ENCODE results near the gene PRSS8.
A peak's percentile ranks its signal among the peaks of the same experiment; 100 is the strongest.

PRSS8 gene

GRCh38 chr16:31099860-31100638 lies 35.5 kb downstream of the PRSS8 start:
- peak; percentile 87 for DNase-seq
- H3K4me3 ChIP-seq (ENCODE audit: low read depth, low read length) = no peak overlapping the region
- no peak for TF ChIP-seq CTCF (IDR thresholded peaks at IDR 0.05; ENCODE audit: low read depth, low read length, missing control alignments)
- H3K27me3 ChIP-seq (replicated peaks) = no peaks in the 10 kb centered on the region
- in situ Hi-C loops (cut with HindIII; ENCODE audit: low pct_ligation_motif_present, low sequenced_read_pairs) = no loop called here
- H3K36me3 ChIP-seq (replicated peaks) = no peaks in the 10 kb centered on the region
- peak overlapping the region; percentile 52 for H3K27ac ChIP-seq

- Histone ChIP-seq H3K27ac (peak within 1 kb of the TSS; percentile 45), H3K27me3 (replicated peaks) (no peaks in the 10 kb centered on the region), H3K4me3 (ENCODE audit: low read depth, low read length) (peak within 1 kb of the TSS; percentile 96), H3K36me3 (replicated peaks) (peaks cover under 1% of the 10 kb centered on the region)
- in situ Hi-C loops (cut with HindIII; ENCODE audit: low pct_ligation_motif_present, low sequenced_read_pairs) = no loop called here
- TF ChIP-seq CTCF (IDR thresholded peaks at IDR 0.05; ENCODE audit: low read depth, low read length, missing control alignments) = no peak
- DNase-seq = peak; percentile 97
These were observed 41.0 kb downstream of the PRSS8 start, which contains the start of gene VKORC1 for GRCh38 chr16:31094424-31095120. Gene VKORC1 (minus strand): TSS chr16:31094797. CDS start chr16:31094729, 68 bp downstream.

GRCh38 chr16:31094088-31094423 lies 41.5 kb downstream of the PRSS8 start:
- peaks cover 6% of the 10 kb centered on the region for H3K36me3 ChIP-seq (replicated peaks)
- in situ Hi-C loops (cut with HindIII; ENCODE audit: low pct_ligation_motif_present, low sequenced_read_pairs) = no loop called here
- peak overlapping the region; percentile 45 for H3K27ac ChIP-seq
- TF ChIP-seq CTCF (IDR thresholded peaks at IDR 0.05; ENCODE audit: low read depth, low read length, missing control alignments) = no peak
- H3K4me3 ChIP-seq (ENCODE audit: low read depth, low read length) = peak overlapping the region; percentile 96
- no peak for DNase-seq
- H3K27me3 ChIP-seq (replicated peaks) = no peaks in the 10 kb centered on the region

GRCh38 chr16:31093132-31093703 lies 42.3 kb downstream of the PRSS8 start:
- in situ Hi-C loops (cut with HindIII; ENCODE audit: low pct_ligation_motif_present, low sequenced_read_pairs) = no loop called here
- H3K27ac ChIP-seq = no peak overlapping the region
- no peaks in the 10 kb centered on the region for H3K27me3 ChIP-seq (replicated peaks)
- peak overlapping the region; percentile 96 for H3K4me3 ChIP-seq (ENCODE audit: low read depth, low read length)
- no peak for DNase-seq
- no peak for TF ChIP-seq CTCF (IDR thresholded peaks at IDR 0.05; ENCODE audit: low read depth, low read length, missing control alignments)
- peaks cover 12% of the 10 kb centered on the region for H3K36me3 ChIP-seq (replicated peaks)

GRCh38 chr16:31092330-31092729 lies 43.2 kb downstream of the PRSS8 start:
- in situ Hi-C loops (cut with HindIII; ENCODE audit: low pct_ligation_motif_present, low sequenced_read_pairs) = no loop called here
- no peak overlapping the region for H3K27ac ChIP-seq
- H3K36me3 ChIP-seq (replicated peaks) = peaks cover 12% of the 10 kb centered on the region
- no peak for TF ChIP-seq CTCF (IDR thresholded peaks at IDR 0.05; ENCODE audit: low read depth, low read length, missing control alignments)
- H3K27me3 ChIP-seq (replicated peaks) = no peaks in the 10 kb centered on the region
- DNase-seq = no peak
- H3K4me3 ChIP-seq (ENCODE audit: low read depth, low read length) = no peak overlapping the region

Data from brain microvascular endothelial cell (primary cell).